SU-DHL-6 (cell line): Measurements from ENCODE around the gene MTA2.
A peak's percentile ranks its signal among the peaks of the same experiment; 100 is the strongest.

ENCODE experiments used
- H2AFZ ChIP-seq: fragments of 200-600 bp; sonication (generic); 2 replicates; pipeline ENCODE4 v1.6.1; 2014; ENCODE audit warnings: low read depth, mild to moderate bottlenecking, moderate library complexity, mixed read lengths, antibody characterized with exemption, low read length; ENCODE audit not compliant: severe bottlenecking
- H3F3A ChIP-seq: fragments of 200-600 bp; shearing (Covaris generic); 2 replicates; pipeline ENCODE4 v1.6.0; 2016; ENCODE audit warnings: antibody characterized with exemption, mild to moderate bottlenecking; ENCODE audit not compliant: insufficient read depth
- H3K27ac ChIP-seq: fragments of 200-600 bp; sonication (generic); 2 replicates; pipeline ENCODE4 v1.5.1; 2016; ENCODE audit warnings: low read depth, mild to moderate bottlenecking, low read length, moderate library complexity, mixed read lengths
- H3K27me3 ChIP-seq: fragments of 200-600 bp; sonication (generic), shearing (Covaris generic); 2 replicates; pipeline ENCODE4 v1.6.0; 2014; ENCODE audit warnings: mild to moderate bottlenecking, low read length
- H3K36me3 ChIP-seq: fragments of 200-600 bp; sonication (generic); 2 replicates; pipeline ENCODE4 v1.6.1; 2014; ENCODE audit warnings: mild to moderate bottlenecking, low read length, mixed read lengths
- H3K4me2 ChIP-seq: fragments of 300-600, 200-600 bp; shearing (Covaris generic), sonication (generic); 2 replicates; pipeline ENCODE4 v1.6.0; 2014; ENCODE audit warnings: low read length, low read depth, mild to moderate bottlenecking; ENCODE audit not compliant: poor library complexity, severe bottlenecking
- H3K4me3 ChIP-seq: fragments of 200-600 bp; sonication (generic); 2 replicates; pipeline ENCODE4 v1.5.1; 2014; ENCODE audit warnings: antibody characterized with exemption, low read length, mild to moderate bottlenecking, mixed read lengths; ENCODE audit not compliant: insufficient read depth, poor library complexity, severe bottlenecking
- H3K79me2 ChIP-seq: fragments of 200-600 bp; sonication (generic); 2 replicates; pipeline ENCODE4 v1.6.1; 2014; ENCODE audit warnings: mild to moderate bottlenecking, low read length, moderate library complexity; ENCODE audit not compliant: insufficient read depth
- H3K9ac ChIP-seq: fragments of 200-600 bp; sonication (generic); 2 replicates; pipeline ENCODE4 v1.7.0; 2014; ENCODE audit warnings: mild to moderate bottlenecking, low read length
- H3K9me2 ChIP-seq: fragments of 200-600 bp; sonication (generic); replicated peaks from 2 replicates; pipeline ENCODE4 v1.6.1; 2014; ENCODE audit warnings: low read length; ENCODE audit not compliant: insufficient read depth
- H3K9me3 ChIP-seq: fragments of 200-600 bp; sonication (generic); 2 replicates; pipeline ENCODE4 v1.6.1; 2014; ENCODE audit warnings: low read length, mixed read lengths; ENCODE audit not compliant: insufficient read depth
- H4K20me1 ChIP-seq: fragments of 200-600 bp; sonication (generic); 2 replicates; pipeline ENCODE4 v1.6.1; 2014; ENCODE audit warnings: low read depth, mild to moderate bottlenecking, antibody characterized with exemption, low read length, moderate library complexity, mixed read lengths
- CTCF ChIP-seq: fragments of 200-600 bp; sonication (generic); IDR thresholded peaks from one replicate; pipeline ENCODE4 v1.5.1; 2017; ENCODE audit warnings: antibody characterized with exemption, mild to moderate bottlenecking, low read length, moderate library complexity; ENCODE audit not compliant: insufficient read depth, poor library complexity, severe bottlenecking
- EZH2phosphoT487 ChIP-seq: fragments of 200-600 bp; sonication (generic), shearing (Covaris generic); conservative IDR thresholded peaks from 2 replicates; pipeline ENCODE4 v1.6.1; 2018; ENCODE audit warnings: mild to moderate bottlenecking, antibody characterized with exemption, low read length, moderate library complexity, mixed read lengths

The MTA2 gene

DNA sequence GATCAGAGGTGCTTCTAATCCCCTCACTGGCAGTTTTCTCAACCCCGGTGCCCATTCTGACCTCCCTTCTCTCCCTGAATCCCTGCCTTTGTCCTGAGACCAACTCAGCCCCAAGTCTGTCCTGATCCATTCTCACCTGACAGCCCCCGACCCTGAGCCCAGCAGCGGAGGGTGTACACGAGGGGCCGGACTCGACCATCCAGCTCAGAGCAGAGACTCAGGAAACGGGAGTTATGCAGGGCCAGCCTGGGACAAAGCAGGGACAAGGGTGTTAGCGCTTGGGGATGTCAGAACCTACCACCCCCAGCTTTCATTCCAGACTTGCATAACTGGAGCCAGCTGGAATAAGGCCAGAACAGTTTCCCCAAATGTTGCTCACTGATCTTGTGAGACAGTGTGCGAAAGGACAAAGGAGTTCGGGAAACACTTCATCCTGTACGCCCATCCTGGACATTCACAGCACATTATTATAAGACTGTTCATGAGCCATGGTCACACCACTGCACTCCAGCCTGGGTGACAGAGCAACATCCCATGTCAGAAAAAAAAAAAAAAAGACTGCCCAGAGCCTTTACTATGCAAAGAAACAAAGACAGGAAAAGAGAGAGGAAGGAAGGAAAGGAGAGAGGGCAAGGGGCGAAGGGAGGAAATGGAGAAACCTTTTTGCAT is 24.5 kb downstream of the MTA2 start:
- Histone ChIP-seq H2AFZ (no peak overlapping the region), H4K20me1 (no peaks in the 10 kb centered on the region), H3K27ac (no peak overlapping the region), H3K79me2 (peaks cover 31% of the 10 kb centered on the region), H3K36me3 (peaks cover 7% of the 10 kb centered on the region), H3K9me2 (no peaks in the 10 kb centered on the region), H3K9ac (no peak overlapping the region), H3K4me2 (no peak overlapping the region), H3K27me3 (no peaks in the 10 kb centered on the region), H3K4me3 (no peak overlapping the region), H3K9me3 (no peaks in the 10 kb centered on the region), H3F3A (peaks cover 4% of the 10 kb centered on the region; the same call in 1 of the 2 replicates)
- TF ChIP-seq CTCF (no peak), EZH2phosphoT487 (no peak)

DNA sequence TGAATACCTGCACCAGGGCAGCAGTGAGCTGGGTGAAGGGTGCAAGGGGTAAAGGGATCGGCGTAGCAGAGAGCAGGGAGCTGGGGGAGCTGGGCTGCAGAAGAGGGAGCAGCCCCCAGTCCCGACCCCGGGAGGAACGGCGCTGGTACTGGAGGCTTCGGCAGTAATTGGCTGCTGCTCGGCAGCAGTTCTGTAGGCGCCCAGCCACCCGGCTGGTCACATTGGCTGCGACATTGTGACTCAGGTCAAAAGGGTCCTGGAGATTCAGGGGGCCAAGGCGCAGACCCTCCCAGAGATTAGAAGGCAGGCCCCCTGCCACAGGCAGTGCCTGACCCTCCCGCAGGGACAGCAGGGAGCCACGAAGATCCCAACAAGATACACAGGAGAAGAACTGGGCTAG is 25.8 kb downstream of the MTA2 start:
- H3K27me3 ChIP-seq, result no peaks in the 10 kb centered on the region
- peaks cover 18% of the 10 kb centered on the region for H3K36me3 ChIP-seq
- peaks cover 44% of the 10 kb centered on the region for H3K79me2 ChIP-seq
- H2AFZ ChIP-seq, result no peak overlapping the region
- H3K9ac ChIP-seq, result peak overlapping the region; percentile 91; the same call in 1 of the 2 replicates
- H3K9me3 ChIP-seq, result no peaks in the 10 kb centered on the region
- no peaks in the 10 kb centered on the region for H4K20me1 ChIP-seq
- no peaks in the 10 kb centered on the region for H3K9me2 ChIP-seq
- H3K4me3 ChIP-seq, result no peak overlapping the region
- no peak overlapping the region for H3K27ac ChIP-seq
- TF ChIP-seq CTCF (no peak), EZH2phosphoT487 (no peak)
- peak overlapping the region; percentile 82 for H3K4me2 ChIP-seq
- peaks cover 4% of the 10 kb centered on the region; the same call in 1 of the 2 replicates for H3F3A ChIP-seq

- no peaks in the 10 kb centered on the region for H3K9me2 ChIP-seq
- H3K36me3 ChIP-seq, result peaks cover 19% of the 10 kb centered on the region
- peaks cover 4% of the 10 kb centered on the region; the same call in 1 of the 2 replicates for H3F3A ChIP-seq
- no peaks in the 10 kb centered on the region for H4K20me1 ChIP-seq
- peak overlapping the region; percentile 65 for H3K4me3 ChIP-seq
- TF ChIP-seq EZH2phosphoT487, result no peak
- no peak for TF ChIP-seq CTCF
- H3K9me3 ChIP-seq, result no peaks in the 10 kb centered on the region
- H3K4me2 ChIP-seq, result peak overlapping the region; percentile 82
- peaks cover 45% of the 10 kb centered on the region for H3K79me2 ChIP-seq
- H2AFZ ChIP-seq, result no peak overlapping the region
- no peaks in the 10 kb centered on the region for H3K27me3 ChIP-seq
- peak overlapping the region; percentile 48; the same call in 1 of the 2 replicates for H3K27ac ChIP-seq
- H3K9ac ChIP-seq, result peak overlapping the region; percentile 91
These were observed 26.5 kb downstream of the MTA2 start for GRCh38 chr11:62575156-62575555.
